K562 (cell line): ENCODE results near the gene FAM89B. TPM values are rescaled to one million over a fixed set of nuclear protein-coding genes. Genes with fewer than 3 reads are reported as not detected.

Experiments
- ATAC-seq: fragments of 200-7000 bp; cut with Tn5 transposase; 3 replicates; pipeline ENCODE4 v1.9.1; 2020; ENCODE audit warnings: moderate library complexity
- BruUV-seq: library from RNA; stranded (reverse); fragments of 400-500 nt; replicated peaks from 2 replicates; lab custom pipeline; 2021; lab: Mats Ljungman, UMichigan
- CTCF ChIA-PET: fragments of 300-600 bp; formaldehyde crosslinking; extraction: SDS; loops from one replicate; lab custom pipeline; 2021; ENCODE audit warnings: low intra/inter-chr PET ratio; lab: Yijun Ruan, JAX
- POLR2A ChIA-PET: fragments of 300-600, 350-650 bp; sonication (Branson Sonifier 250); formaldehyde crosslinking; extraction: SDS; loops from one replicate; lab custom pipeline; 2021; ENCODE audit warnings: antibody characterized with exemption, inconsistent platforms; lab: Yijun Ruan, JAX
- DNase-seq, 4 experiments: peaks; one replicate each; pipeline versions ENCODE4 v3.0.0 to v3.0.0-alpha.2; 2011 to 2018; ENCODE audit warnings: low spot score in 3 of 4, mixed read lengths in 3 of 4; ENCODE audit errors: extremely low read depth in 1 of 4
- FAIRE-seq: peaks from 2 replicates; lab custom pipeline; 2011; peaks lifted over from hg19 to GRCh38; lab: Jason Lieb, UNC
- H2AFZ ChIP-seq: 2 replicates; pipeline ENCODE4 v1.6.0; 2011; ENCODE audit warnings: low read depth, low read length, control low read depth, inconsistent platforms
- H3K27ac ChIP-seq: fragments of 200-600 bp; 3 replicates; pipeline ENCODE4 v1.8.0; 2011; ENCODE audit warnings: low read depth, mild to moderate bottlenecking, control low read depth, inconsistent platforms, low read length, moderate library complexity, mixed read lengths; ENCODE audit errors: extremely low read depth
- H3K27me3 ChIP-seq, 2 experiments: fragments of 300-600 bp in 1 of 2; 2 replicates in 1 of 2; 3 replicates in 1 of 2; pipeline versions ENCODE4 v1.6.0 to v1.8.0; 2011; ENCODE audit warnings: inconsistent platforms in 2 of 2, low read length in 2 of 2, mild to moderate bottlenecking in 1 of 2, mixed read lengths in 1 of 2, moderate library complexity in 1 of 2; ENCODE audit not compliant: control insufficient read depth in 2 of 2, insufficient read depth in 2 of 2
- H3K36me3 ChIP-seq: fragments of 300-600 bp; 3 replicates; pipeline ENCODE4 v1.8.0; 2011; ENCODE audit warnings: mild to moderate bottlenecking, low read length, inconsistent platforms; ENCODE audit not compliant: control insufficient read depth, insufficient read depth
- H3K4me1 ChIP-seq, 2 experiments: fragments of 200-600 bp in 1 of 2; replicated peaks in 1 of 2; 2 replicates in 1 of 2; 3 replicates in 1 of 2; pipeline versions ENCODE4 v1.5.1 to v1.8.0; 2011; ENCODE audit warnings: inconsistent platforms in 2 of 2, low read length in 2 of 2, mild to moderate bottlenecking in 1 of 2, mixed read lengths in 1 of 2, moderate library complexity in 1 of 2; ENCODE audit not compliant: control insufficient read depth in 2 of 2, insufficient read depth in 2 of 2
- H3K4me2 ChIP-seq: 2 replicates; pipeline ENCODE4 v1.6.1; 2011; ENCODE audit warnings: low read length, control low read depth, inconsistent platforms, mixed read lengths; ENCODE audit not compliant: insufficient read depth
- H3K4me3 ChIP-seq: fragments of 200-600 bp; sonication (generic), shearing (Covaris generic); 2 replicates; pipeline ENCODE4 v1.5.1; 2016; ENCODE audit warnings: control low read depth, inconsistent platforms
- H3K79me2 ChIP-seq: fragments of 200-600 bp; 3 replicates; pipeline ENCODE4 v1.8.0; 2011; ENCODE audit warnings: low read length, inconsistent platforms; ENCODE audit not compliant: control insufficient read depth, insufficient read depth
- H3K9ac ChIP-seq, 2 experiments: 2 replicates each; pipeline versions ENCODE4 v1.6.0 to v1.6.1; 2011; ENCODE audit warnings: low read depth in 2 of 2, low read length in 2 of 2, control low read depth in 1 of 2, inconsistent platforms in 1 of 2, mild to moderate bottlenecking in 1 of 2, mixed read lengths in 1 of 2; ENCODE audit not compliant: insufficient read depth in 1 of 2
- H3K9me1 ChIP-seq: one replicate; pipeline ENCODE4 v1.6.0; 2011; ENCODE audit warnings: inconsistent platforms, mild to moderate bottlenecking, low read length, moderate library complexity; ENCODE audit not compliant: control insufficient read depth, insufficient read depth
- H3K9me3 ChIP-seq: replicated peaks from 2 replicates; pipeline ENCODE4 v1.5.1; 2011; ENCODE audit warnings: low read depth, low read length, inconsistent platforms; ENCODE audit not compliant: control insufficient read depth, insufficient read depth
- H4K20me1 ChIP-seq: replicated peaks from 2 replicates; pipeline ENCODE4 v1.6.1; 2011; ENCODE audit warnings: low read length, inconsistent platforms, mixed read lengths; ENCODE audit not compliant: control insufficient read depth, insufficient read depth
- CHCHD3 ChIP-seq: fragments of 250-450 bp; sonication (Bioruptor Pico); IDR thresholded peaks from 2 replicates; pipeline ENCODE4 v2.1.2; 2022; ENCODE audit warnings: mild to moderate bottlenecking
- HNRNPH1 ChIP-seq: fragments of 200-400 bp; formaldehyde crosslinking; optimal IDR thresholded peaks from 2 replicates; pipeline ENCODE3; 2017; ENCODE audit warnings: low read depth, mild to moderate bottlenecking, low read length, moderate library complexity
- MTA2 ChIP-seq: fragments of 450-650 bp; IDR thresholded peaks from 2 replicates; pipeline ENCODE4 v1.6.1; 2016; ENCODE audit warnings: low read depth
- POLR2G ChIP-seq: fragments of 200-400 bp; formaldehyde crosslinking; IDR thresholded peaks from 2 replicates; pipeline ENCODE4 v1.6.1; 2017; ENCODE audit warnings: low read depth, mild to moderate bottlenecking, antibody characterized with exemption, low read length, moderate library complexity
- RBFOX2 ChIP-seq: fragments of 200-400 bp; formaldehyde crosslinking; IDR thresholded peaks from 2 replicates; pipeline ENCODE4 v1.6.1; 2017; ENCODE audit warnings: low read depth, mild to moderate bottlenecking, low read length, moderate library complexity
- ZNF165 ChIP-seq: fragments of 250-450 bp; sonication (Bioruptor Pico); IDR thresholded peaks from 2 replicates; pipeline ENCODE4 v1.4.0; 2020; ENCODE audit warnings: borderline replicate concordance
- WGBS: fragments of 100-300 bp; shearing (Covaris generic); methylation state at CpG from one replicate; pipeline ENCODE4 v1.1.6; 2016; ENCODE audit warnings: low coverage, mixed read lengths; ENCODE audit not compliant: insufficient coverage; ENCODE audit errors: missing lambda C conversion rate; 5-methylcytosine and 5-hydroxymethylcytosine counted together
- in situ Hi-C: fragments of 300-500 bp; cut with MboI; formaldehyde crosslinking; loops from 4 replicates; pipeline ENCODE4 v1.15.0; 2018; ENCODE audit warnings: inconsistent platforms, mixed read lengths
- intact Hi-C: fragments of 100-400 bp; cut with micrococcal nuclease; formaldehyde crosslinking; loops from 2 replicates; pipeline ENCODE4 v1.14.2; 2022
- polyA plus RNA-seq, 8 experiments: library from polyadenylated mRNA; depleted of rRNA in 4 of 8; stranded (reverse) in 5 of 8; unstranded in 3 of 8; fragments of >200 nt; fragmentation: Nextera tagmentation in 2 of 8; fragmentation: Illumina TruSeq in 1 of 8; extraction: Ambion mirVana in 2 of 8; extraction: Trizol in 1 of 8; gene quantifications; 2 replicates each; pipeline versions ENCODE4 v1.2.1 to v1.2.3, GENCODE V29; 2011 to 2014; ENCODE audit warnings: inconsistent platforms in 1 of 8, missing spikeins in 1 of 8
- total RNA-seq, 7 experiments: library from RNA; depleted of rRNA in 6 of 7; stranded (reverse); fragments of >200 nt in 6 of 7; fragmentation: Illumina TruSeq in 2 of 7; extraction: Trizol in 2 of 7; gene quantifications; 2 replicates each; pipeline versions ENCODE4 v1.2.1 to v1.2.3, GENCODE V29; 2011 to 2021; ENCODE audit warnings: low replicate concordance in 1 of 7
- TF ChIP-seq, protein P1 (sequence below): sonication (generic); formaldehyde crosslinking; IDR thresholded peaks from 2 replicates; pipeline ENCODE4 v1.8.0; 2022; ENCODE audit warnings: mild to moderate bottlenecking, missing genetic modification reagents

The FAM89B gene
- total and polyA plus RNA-seq, 9 of the 15 experiments (the other 6 are each of a cell fraction or from before 2014, with no cell fraction given): 0.32 to 27.6 (median 11.9) TPM

DNA sequence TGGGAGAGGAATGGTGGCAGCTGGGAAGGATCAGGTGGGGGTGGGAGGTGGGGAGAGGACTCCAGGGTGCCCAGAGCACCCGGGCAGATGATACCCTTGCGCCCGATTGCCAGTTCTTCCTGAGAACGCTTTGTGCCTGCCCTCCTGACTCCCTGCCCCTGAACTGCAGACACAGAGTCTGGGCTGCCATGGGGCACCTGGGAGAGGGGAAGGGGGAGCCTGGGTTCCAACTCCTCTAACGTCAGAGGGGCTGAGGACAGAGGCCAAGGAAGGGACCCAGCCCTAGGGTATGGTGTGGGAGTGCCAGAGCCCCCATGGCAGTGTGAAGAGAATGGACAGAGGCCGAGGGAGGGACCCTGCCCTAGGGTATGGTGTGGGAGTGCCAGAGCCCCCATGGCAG, 24.2 kb downstream of the FAM89B start:
- Histone ChIP-seq H3K4me1 (peaks cover 6 to 47% of the 10 kb centered on the region in 2 experiments; a peak in 4 of 5 replicates), H3K27ac (no peak overlapping the region), H3K36me3 (peaks cover 35% of the 10 kb centered on the region; the same call in 1 of the 3 replicates), H2AFZ (no peak overlapping the region), H3K4me3 (no peak overlapping the region), H3K9me1 (no peaks in the 10 kb centered on the region), H3K27me3 (no peaks in the 10 kb centered on the region), H3K9ac (peak overlapping the region in 1 of 2 experiments; percentile 69; a peak in 2 of 4 replicates), H4K20me1 (no peaks in the 10 kb centered on the region), H3K9me3 (no peaks in the 10 kb centered on the region), H3K4me2 (no peak overlapping the region), H3K79me2 (no peaks in the 10 kb centered on the region)
- CTCF ChIA-PET: no interaction called here
- POLR2A ChIA-PET: interaction anchor here (0.6 to 3.4 kb wide), 5 partner anchors 10 to 205 kb away, joined by 3 to 17 read pairs (median 8); partner anchors contain the start of genes MALAT1 and PCNX3
- in situ Hi-C loops: no loop called here
- no peak for ATAC-seq
- TF ChIP-seq CHCHD3 (CRISPR knock-in tag): no peak
- peak; percentile 23; the same call in 1 of the 2 replicates for TF ChIP-seq POLR2G
- BruUV-seq: no TSS peak
- intact Hi-C loops: no loop called here
- no peak for FAIRE-seq
- 50% methylated on average over 3 of the region's 6 CpGs for WGBS
- no peak for DNase-seq

DNA sequence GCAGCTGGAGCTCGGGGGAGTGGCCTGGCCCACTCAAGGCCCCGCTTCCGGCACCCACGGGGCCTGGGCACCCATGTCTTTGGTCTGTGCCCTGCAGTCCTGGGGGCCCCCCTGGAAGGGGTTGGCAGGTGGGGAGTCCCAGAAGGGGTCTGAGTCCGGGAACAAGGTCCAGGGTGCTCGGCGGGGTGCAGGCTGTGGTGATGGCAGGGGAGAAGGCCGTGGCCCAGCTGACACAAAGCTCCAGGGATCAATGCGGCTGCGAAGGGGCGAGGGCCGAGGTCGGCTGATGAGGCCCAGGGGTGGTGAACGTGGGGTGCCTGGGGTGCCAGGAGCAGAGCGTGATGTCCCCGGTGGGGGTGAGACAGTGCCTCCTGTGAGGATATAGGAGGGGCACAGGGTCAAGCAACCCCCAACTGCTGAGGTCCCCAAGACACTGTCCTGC, 25.9 kb downstream of the FAM89B start:
- 92% methylated on average over 10 of the region's 16 CpGs for WGBS
- TF ChIP-seq POLR2G (peak; percentile 56), HNRNPH1 (no peak), RBFOX2 (peak; percentile 34; the same call in 1 of the 2 replicates), ZNF165 (CRISPR knock-in tag) (no peak), MTA2 (no peak)
- TF ChIP-seq, protein P1, sequence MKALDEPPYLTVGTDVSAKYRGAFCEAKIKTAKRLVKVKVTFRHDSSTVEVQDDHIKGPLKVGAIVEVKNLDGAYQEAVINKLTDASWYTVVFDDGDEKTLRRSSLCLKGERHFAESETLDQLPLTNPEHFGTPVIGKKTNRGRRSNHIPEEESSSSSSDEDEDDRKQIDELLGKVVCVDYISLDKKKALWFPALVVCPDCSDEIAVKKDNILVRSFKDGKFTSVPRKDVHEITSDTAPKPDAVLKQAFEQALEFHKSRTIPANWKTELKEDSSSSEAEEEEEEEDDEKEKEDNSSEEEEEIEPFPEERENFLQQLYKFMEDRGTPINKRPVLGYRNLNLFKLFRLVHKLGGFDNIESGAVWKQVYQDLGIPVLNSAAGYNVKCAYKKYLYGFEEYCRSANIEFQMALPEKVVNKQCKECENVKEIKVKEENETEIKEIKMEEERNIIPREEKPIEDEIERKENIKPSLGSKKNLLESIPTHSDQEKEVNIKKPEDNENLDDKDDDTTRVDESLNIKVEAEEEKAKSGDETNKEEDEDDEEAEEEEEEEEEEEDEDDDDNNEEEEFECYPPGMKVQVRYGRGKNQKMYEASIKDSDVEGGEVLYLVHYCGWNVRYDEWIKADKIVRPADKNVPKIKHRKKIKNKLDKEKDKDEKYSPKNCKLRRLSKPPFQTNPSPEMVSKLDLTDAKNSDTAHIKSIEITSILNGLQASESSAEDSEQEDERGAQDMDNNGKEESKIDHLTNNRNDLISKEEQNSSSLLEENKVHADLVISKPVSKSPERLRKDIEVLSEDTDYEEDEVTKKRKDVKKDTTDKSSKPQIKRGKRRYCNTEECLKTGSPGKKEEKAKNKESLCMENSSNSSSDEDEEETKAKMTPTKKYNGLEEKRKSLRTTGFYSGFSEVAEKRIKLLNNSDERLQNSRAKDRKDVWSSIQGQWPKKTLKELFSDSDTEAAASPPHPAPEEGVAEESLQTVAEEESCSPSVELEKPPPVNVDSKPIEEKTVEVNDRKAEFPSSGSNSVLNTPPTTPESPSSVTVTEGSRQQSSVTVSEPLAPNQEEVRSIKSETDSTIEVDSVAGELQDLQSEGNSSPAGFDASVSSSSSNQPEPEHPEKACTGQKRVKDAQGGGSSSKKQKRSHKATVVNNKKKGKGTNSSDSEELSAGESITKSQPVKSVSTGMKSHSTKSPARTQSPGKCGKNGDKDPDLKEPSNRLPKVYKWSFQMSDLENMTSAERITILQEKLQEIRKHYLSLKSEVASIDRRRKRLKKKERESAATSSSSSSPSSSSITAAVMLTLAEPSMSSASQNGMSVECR (CRISPR knock-in tag): no peak
- no peak for FAIRE-seq
- H3K4me1 ChIP-seq: peaks cover 6 to 33% of the 10 kb centered on the region in 2 experiments; a peak in 4 of 5 replicates
- no TSS peak for BruUV-seq
- H3K9ac ChIP-seq: no peak overlapping the region; a peak in 1 of 4 replicates
- no peak overlapping the region for H3K4me2 ChIP-seq
- DNase-seq: no peak
- peaks cover 27% of the 10 kb centered on the region; the same call in 1 of the 3 replicates for H3K36me3 ChIP-seq
- intact Hi-C loops: no loop called here
- H4K20me1 ChIP-seq: no peaks in the 10 kb centered on the region
- no peaks in the 10 kb centered on the region for H3K79me2 ChIP-seq
- ChIA-PET POLR2A (interaction anchor here (0.7 to 1.0 kb wide), 2 partner anchors 23 to 55 kb away, joined by 3 read pairs; partner anchors contain the start of gene EHBP1L1), CTCF (no interaction called here)
- no peak overlapping the region for H3K4me3 ChIP-seq
- ATAC-seq: no peak
- H3K27me3 ChIP-seq: no peaks in the 10 kb centered on the region
- no peak overlapping the region for H3K27ac ChIP-seq
- H3K9me3 ChIP-seq: no peaks in the 10 kb centered on the region
- H3K9me1 ChIP-seq: no peaks in the 10 kb centered on the region
- in situ Hi-C loops: no loop called here
- no peak overlapping the region for H2AFZ ChIP-seq
